RWPE1 (cell line): Measurements from ENCODE around the gene MRGPRE.

Source experiments
- CTCF ChIA-PET: fragments of 350-600 bp; sonication (Branson Sonifier 250); formaldehyde crosslinking; extraction: SDS; loops from one replicate; lab custom pipeline; 2021; lab: Yijun Ruan, JAX
- POLR2A ChIA-PET: fragments of 400-600 bp; formaldehyde crosslinking; extraction: SDS; loops from one replicate; lab custom pipeline; 2020; ENCODE audit warnings: antibody characterized with exemption; ENCODE audit not compliant: low non-redundant PET; lab: Yijun Ruan, JAX
- DNase-seq: peaks from one replicate; pipeline ENCODE4 v3.0.0; 2012; ENCODE audit warnings: low spot score
- H3K27ac ChIP-seq: fragments of 450-650 bp; 2 replicates; pipeline ENCODE4 v1.5.1; 2017
- CTCF ChIP-seq: fragments of 450-650 bp; conservative IDR thresholded peaks from 2 replicates; pipeline ENCODE4 v1.5.1; 2017; ENCODE audit warnings: low read depth, mild to moderate bottlenecking

MRGPRE gene

GRCh38 chr11:3229673-3230630, 2.3 kb downstream of the MRGPRE start:
- ChIA-PET POLR2A (interaction anchor here (0.6 kb wide), 1 partner anchor 75 kb away, joined by 5 read pairs; no protein-coding TSS in a partner anchor), CTCF (no interaction called here)
- no peak for TF ChIP-seq CTCF
- no peak overlapping the region for H3K27ac ChIP-seq
- no peak for DNase-seq

GRCh38 chr11:3228445-3228829, 3.8 kb downstream of the MRGPRE start:
- ChIA-PET CTCF (interaction anchor here (0.6 to 0.8 kb wide), 2 partner anchors 33 to 394 kb away, joined by 3 read pairs; no protein-coding TSS in a partner anchor), POLR2A (no interaction called here)
- H3K27ac ChIP-seq = no peak overlapping the region
- no peak for TF ChIP-seq CTCF
- no peak for DNase-seq

GRCh38 chr11:3227568-3228444, 4.4 kb downstream of the MRGPRE start:
- H3K27ac ChIP-seq = no peak overlapping the region
- CTCF ChIA-PET = no interaction called here
- no peak for DNase-seq
- TF ChIP-seq CTCF = no peak
- POLR2A ChIA-PET = no interaction called here

GRCh38 chr11:3226846-3227567, 5.2 kb downstream of the MRGPRE start:
- ChIA-PET CTCF (no interaction called here), POLR2A (no interaction called here)
- no peak for TF ChIP-seq CTCF
- no peak overlapping the region for H3K27ac ChIP-seq
- DNase-seq = no peak

- no peak for TF ChIP-seq CTCF
- no peak overlapping the region for H3K27ac ChIP-seq
- POLR2A ChIA-PET = no interaction called here
- DNase-seq = no peak
- CTCF ChIA-PET = no interaction called here
These were observed 6.1 kb downstream of the MRGPRE start for GRCh38 chr11:3225826-3226750.
